Psoas muscle (tissue), 8 donors: ENCODE measurements around the gene TSSK3. TPM values are rescaled to one million over a fixed set of nuclear protein-coding genes. Genes with fewer than 3 reads are reported as not detected.

Source experiments
- ATAC-seq, 4 donors: fragments of 200-7000 bp; cut with Tn5 transposase; one replicate each; pipeline ENCODE4 v1.9.1; 2020; ENCODE audit warnings: moderate library complexity in 3 of 4, mild to moderate bottlenecking in 2 of 4
- DNase-seq, 2 donors: peaks; one replicate each; pipeline ENCODE4 v3.0.0-alpha.2; 2020
- H3K27ac ChIP-seq: fragments of 200-600 bp; one replicate; pipeline ENCODE4 v1.8.0; 2022
- H3K27me3 ChIP-seq, 3 donors: fragments of 200-600 bp in 1 of 3; one replicate each; pipeline versions ENCODE4 v1.6.1 to v1.8.0; 2013 to 2022; ENCODE audit warnings: low read length in 2 of 3, mild to moderate bottlenecking in 2 of 3, moderate library complexity in 1 of 3; ENCODE audit not compliant: insufficient read depth in 3 of 3
- H3K36me3 ChIP-seq, 2 donors: fragments of 200-600 bp in 1 of 2; one replicate each; pipeline versions ENCODE4 v1.6.1 to v1.8.0; 2013 to 2022; ENCODE audit warnings: low read depth in 1 of 2, mild to moderate bottlenecking in 1 of 2, moderate library complexity in 1 of 2; ENCODE audit not compliant: insufficient read depth in 1 of 2
- H3K4me1 ChIP-seq: fragments of 200-600 bp; one replicate; pipeline ENCODE4 v1.8.0; 2022
- H3K4me3 ChIP-seq: fragments of 200-600 bp; one replicate; pipeline ENCODE4 v1.8.0; 2022; ENCODE audit warnings: mild to moderate bottlenecking
- H3K9me3 ChIP-seq: fragments of 200-600 bp; one replicate; pipeline ENCODE4 v1.8.0; 2022
- CTCF ChIP-seq: fragments of 200-600 bp; IDR thresholded peaks from one replicate; pipeline ENCODE4 v1.8.0; 2022; ENCODE audit warnings: antibody characterized with exemption
- WGBS, 3 donors: extraction: QIAGEN DNeasy Blood & Tissue Kit; methylation state at CpG; one replicate each; pipeline versions ENCODE4 v1.1.6 to v1.1.7; 2013; 5-methylcytosine and 5-hydroxymethylcytosine counted together
- intact Hi-C, 2 donors: fragments of 100-400 bp; cut with DNase I; formaldehyde crosslinking; loops; one replicate each; pipeline versions ENCODE4 v1.11.0 to v1.14.2; 2022
- polyA plus RNA-seq, 3 donors: library from polyadenylated mRNA; stranded (reverse); fragments of 200-250 nt; gene quantifications; one replicate each; pipeline ENCODE4 v1.2.3, GENCODE V29; 2013
- total RNA-seq, 4 donors: library from RNA; stranded (reverse); fragmentation: NEBNext Ultra II Directional in 2 of 4; extraction: Animal tissue kit (Norgen Biotek cat#: 25700) in 2 of 4; gene quantifications; one replicate each; pipeline versions ENCODE4 v1.2.1 to v1.2.4, GENCODE V29; 2021 to 2023
- donor health status: healthy with polysubstance abuse.
- donor health status: DM: no; HTN: no; CAD: no; lungs with moderate emphysema.
- donor health status: Bipolar disorder and iron deficiency.
- donor health status: healthy.
- donor health status: DM: yes; HTN: yes; CAD: no.
- donor health status: DM: no; HTN: no; CAD: no.
- donor health status: DM: no; HTN: no; CAD: no.
- donor health status: DM: yes; HTN: yes; CAD: no.

Gene TSSK3
- total and polyA plus RNA-seq, 7 donors, result 0.10 to 4.0 (median 0.80) TPM; not detected in 3

GRCh38 chr1:32380057-32380456, 17.7 kb downstream of the TSSK3 start:
- intact Hi-C loops, result no loop called here
- 89 to 92% (median 90%) methylated on average over 9 of the region's 9 CpGs for WGBS, 3 donors

GRCh38 chr1:32386676-32387392, 24.5 kb downstream of the TSSK3 start:
- 87 to 94% (median 87%) methylated on average over 13 of the region's 13 CpGs for WGBS, 3 donors
- ATAC-seq, result no peak
- H3K4me3 ChIP-seq, result no peak overlapping the region
- DNase-seq, result no peak
- peaks cover 14 to 99% of the 10 kb centered on the region in 2 donors for H3K36me3 ChIP-seq
- H3K27ac ChIP-seq, result no peak overlapping the region
- intact Hi-C loops, result no loop called here
- no peaks in the 10 kb centered on the region for H3K4me1 ChIP-seq
- no peaks in the 10 kb centered on the region for H3K27me3 ChIP-seq
- TF ChIP-seq CTCF, result no peak
- no peaks in the 10 kb centered on the region for H3K9me3 ChIP-seq

More at GRCh38 chr1:32380057-32380456, 17.7 kb downstream of the TSSK3 start:
- ATAC-seq (no peak), DNase-seq (no peak)
- no peak overlapping the region for H3K27ac ChIP-seq
- H3K4me1 ChIP-seq, result no peaks in the 10 kb centered on the region
- no peaks in the 10 kb centered on the region for H3K9me3 ChIP-seq
- no peak overlapping the region for H3K4me3 ChIP-seq
- no peak for TF ChIP-seq CTCF
- peaks cover 22 to 100% of the 10 kb centered on the region in 2 donors for H3K36me3 ChIP-seq
- H3K27me3 ChIP-seq, result no peaks in the 10 kb centered on the region

- intact Hi-C loops, result no loop called here
- Histone ChIP-seq H3K9me3 (no peaks in the 10 kb centered on the region), H3K4me3 (no peak overlapping the region), H3K36me3 (peaks cover 10 to 97% of the 10 kb centered on the region in 2 donors), H3K27ac (no peak overlapping the region), H3K4me1 (peaks cover 16% of the 10 kb centered on the region), H3K27me3 (no peaks in the 10 kb centered on the region)
- ATAC-seq (no peak), DNase-seq (no peak)
- TF ChIP-seq CTCF, result no peak
- 76 to 79% (median 78%) methylated on average over 6 of the region's 6 CpGs for WGBS, 3 donors
Observed at GRCh38 chr1:32388641-32389040, 26.3 kb downstream of the TSSK3 start.

- 60 to 72% (median 62%) methylated on average over 8 of the region's 8 CpGs for WGBS, 3 donors
- DNase-seq, result no peak
Observed at GRCh38 chr1:32390904-32391870, 28.8 kb downstream of the TSSK3 start.

More at GRCh38 chr1:32390904-32391870, 28.8 kb downstream of the TSSK3 start:
- Histone ChIP-seq H3K27me3 (no peaks in the 10 kb centered on the region), H3K36me3 (peaks cover 7 to 71% of the 10 kb centered on the region in 2 donors), H3K27ac (no peak overlapping the region), H3K9me3 (no peaks in the 10 kb centered on the region), H3K4me1 (peaks cover 22% of the 10 kb centered on the region), H3K4me3 (no peak overlapping the region)
- intact Hi-C loops, result no loop called here
- no peak for TF ChIP-seq CTCF
- no peak for ATAC-seq
